ENCODE data around the gene MILR1. TPM values are rescaled to one million over a fixed set of nuclear protein-coding genes. Genes with fewer than 3 reads are reported as not detected.

The MILR1 gene
- total RNA-seq, 1 experiment from 2014 or later = 13.3 TPM

GRCh38 chr17:64503341-64503740 lies 54.4 kb downstream of the MILR1 start:
- Histone ChIP-seq H3K79me2 (ENCODE audit: low read length) (peaks cover 79% of the 10 kb centered on the region), H3K27me3 (ENCODE audit: low read length) (no peaks in the 10 kb centered on the region), H3K9me2 (replicated peaks; ENCODE audit: low read length) (no peaks in the 10 kb centered on the region), H3K4me1 (ENCODE audit: insufficient read depth, low read length) (peaks cover 66% of the 10 kb centered on the region), H3F3A (ENCODE audit: low read length, unreplicated experiment) (peaks cover 51% of the 10 kb centered on the region), H3K27ac (ENCODE audit: low read length) (no peak overlapping the region), H3K4me3 (ENCODE audit: low read length) (peak overlapping the region; percentile 86), H3K4me2 (ENCODE audit: low read length) (peak overlapping the region; percentile 86), H3K9me3 (ENCODE audit: low read length) (no peaks in the 10 kb centered on the region), H2AFZ (ENCODE audit: low read length) (no peak overlapping the region), H3K36me3 (ENCODE audit: low read depth, low read length) (peaks cover 73% of the 10 kb centered on the region), H4K20me1 (ENCODE audit: low read length) (peaks cover 81% of the 10 kb centered on the region), H3K9ac (ENCODE audit: low read length) (no peak overlapping the region; the same call in 1 of the 2 replicates)
- ATAC-seq (no peak), DNase-seq (no peak)
- TF ChIP-seq EZH2phosphoT487 (IDR thresholded peaks at IDR 0.05; ENCODE audit: borderline replicate concordance, low read length) = no peak
- TF ChIP-seq EZH2 (IDR thresholded peaks at IDR 0.05; ENCODE audit: low read length, unreplicated experiment) = no peak
- TF ChIP-seq CTCF (conservative IDR thresholded peaks at IDR 0.05; ENCODE audit: low read depth, low read length) = no peak
- intact Hi-C loops (cut with micrococcal nuclease) = no loop called here
- ChIA-PET POLR2A (ENCODE audit: unreplicated experiment) (no interaction called here), CTCF (no interaction called here)
- no TSS peak for BruUV-seq (replicated peaks)

GRCh38 chr17:64503821-64504768 lies 55.2 kb downstream of the MILR1 start:
- Histone ChIP-seq H3K4me2 (ENCODE audit: low read length) (peak overlapping the region; percentile 86), H3K9me2 (replicated peaks; ENCODE audit: low read length) (no peaks in the 10 kb centered on the region), H3K4me1 (ENCODE audit: insufficient read depth, low read length) (peaks cover 62% of the 10 kb centered on the region), H3K36me3 (ENCODE audit: low read depth, low read length) (peaks cover 68% of the 10 kb centered on the region), H3K27ac (ENCODE audit: low read length) (no peak overlapping the region), H3K9ac (ENCODE audit: low read length) (peak overlapping the region; percentile 97), H3K79me2 (ENCODE audit: low read length) (peaks cover 87% of the 10 kb centered on the region), H3K27me3 (ENCODE audit: low read length) (no peaks in the 10 kb centered on the region), H3F3A (ENCODE audit: low read length, unreplicated experiment) (peaks cover 43% of the 10 kb centered on the region), H2AFZ (ENCODE audit: low read length) (no peak overlapping the region), H4K20me1 (ENCODE audit: low read length) (peaks cover 80% of the 10 kb centered on the region), H3K4me3 (ENCODE audit: low read length) (peak overlapping the region; percentile 86), H3K9me3 (ENCODE audit: low read length) (no peaks in the 10 kb centered on the region)
- intact Hi-C loops (cut with micrococcal nuclease) = no loop called here
- CTCF ChIA-PET = no interaction called here
- POLR2A ChIA-PET (ENCODE audit: unreplicated experiment) = no interaction called here
- DNase-seq = no peak
- no TSS peak for BruUV-seq (replicated peaks)
- no peak for ATAC-seq
- TF ChIP-seq EZH2phosphoT487 (IDR thresholded peaks at IDR 0.05; ENCODE audit: borderline replicate concordance, low read length) = no peak
- no peak for TF ChIP-seq EZH2 (IDR thresholded peaks at IDR 0.05; ENCODE audit: low read length, unreplicated experiment)
- TF ChIP-seq CTCF (conservative IDR thresholded peaks at IDR 0.05; ENCODE audit: low read depth, low read length) = no peak
